Measurements from ENCODE around the gene CHM.

The CHM gene

GRCh38 chrX:85905851-85906250 lies 141.5 kb downstream of the CHM start:
- no peak for DNase-seq

- no peak for DNase-seq
Observed at GRCh38 chrX:85903692-85904471, 143.5 kb downstream of the CHM start.

GRCh38 chrX:85897362-85898126 lies 149.8 kb downstream of the CHM start:
- DNase-seq: no peak

GRCh38 chrX:85882601-85883000 lies 164.8 kb downstream of the CHM start:
- DNase-seq: no peak

GRCh38 chrX:85870585-85870984 lies 176.8 kb downstream of the CHM start:
- DNase-seq: no peak

GRCh38 chrX:85865324-85865723 lies 182.0 kb downstream of the CHM start:
- no peak for DNase-seq

GRCh38 chrX:85859426-85859825 lies 187.9 kb downstream of the CHM start:
- peak; percentile 1 for DNase-seq

- peak; percentile 12 for DNase-seq
Observed at GRCh38 chrX:85851418-85851817, 195.9 kb downstream of the CHM start.

- no peak for DNase-seq
Observed at GRCh38 chrX:85836868-85837267, 210.5 kb downstream of the CHM start.

GRCh38 chrX:85828771-85829170 lies 218.6 kb downstream of the CHM start:
- DNase-seq: no peak

- no peak for DNase-seq
Observed at GRCh38 chrX:85815203-85815751, 232.1 kb downstream of the CHM start.
